ENCODE results near the gene KRT12.

Gene KRT12

DNA sequence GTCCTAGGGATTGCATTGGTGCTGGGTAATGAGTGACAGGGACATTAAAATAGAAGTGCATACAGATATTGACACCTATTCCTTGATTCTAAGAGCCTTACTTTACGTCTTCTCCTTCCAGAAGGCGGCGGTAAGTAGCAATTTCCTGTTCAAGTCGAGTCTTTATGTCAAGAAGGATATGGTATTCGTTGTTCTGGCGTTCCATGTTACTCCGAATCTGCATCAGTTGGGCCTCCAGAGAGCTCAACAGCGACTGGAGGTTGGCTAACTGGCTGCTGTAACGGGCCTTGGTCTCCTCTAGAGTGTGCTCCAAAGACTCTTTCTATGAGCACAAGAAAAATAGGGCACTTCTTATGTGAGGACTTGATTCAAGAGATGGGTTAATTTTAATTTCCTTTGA, 11.0 kb upstream of the KRT12 start:
- ChIA-PET POLR2A (no interaction called here), CTCF (interaction anchor here (1.2 kb wide), 1 partner anchor 22 kb away, joined by 3 read pairs; no protein-coding TSS in a partner anchor)
- no peak for TF ChIP-seq CTCF (IDR thresholded peaks at IDR 0.05; ENCODE audit: control extremely low read depth, extremely low read depth, low read depth, missing control alignments)
- DNase-seq (ENCODE audit: extremely low spot score), result no peak

DNA sequence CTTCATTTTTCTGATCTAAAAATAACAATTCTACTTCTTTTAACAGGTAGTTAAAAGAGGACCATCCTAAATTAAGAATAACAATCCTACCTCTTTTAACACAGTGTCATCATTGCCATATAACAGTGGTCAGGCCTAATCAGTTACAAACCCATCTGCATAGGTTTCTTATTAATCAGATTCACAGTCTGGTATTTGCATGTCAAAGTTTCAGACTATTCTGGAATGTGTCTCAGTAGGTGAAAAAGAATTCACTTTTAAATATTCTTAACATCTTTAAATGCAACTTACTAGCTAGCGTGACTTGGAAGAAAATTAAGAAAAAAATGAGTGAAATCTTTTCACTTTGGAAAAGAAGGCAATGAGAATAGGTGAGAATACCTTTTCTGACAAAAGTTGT, 6.8 kb upstream of the KRT12 start:
- TF ChIP-seq CTCF (IDR thresholded peaks at IDR 0.05; ENCODE audit: control extremely low read depth, extremely low read depth, low read depth, missing control alignments), result no peak
- no peak for DNase-seq (ENCODE audit: extremely low spot score)
- CTCF ChIA-PET, result interaction anchor here (1.0 to 1.6 kb wide), 2 partner anchors 14 to 22 kb away, joined by 3 read pairs; no protein-coding TSS in a partner anchor
- POLR2A ChIA-PET, result no interaction called here

- CTCF ChIA-PET, result interaction anchor here (1.0 kb wide), 1 partner anchor 22 kb away, joined by 3 read pairs; no protein-coding TSS in a partner anchor
- DNase-seq (ENCODE audit: extremely low spot score), result no peak
- no peak for TF ChIP-seq CTCF (IDR thresholded peaks at IDR 0.05; ENCODE audit: control extremely low read depth, extremely low read depth, low read depth, missing control alignments)
- POLR2A ChIA-PET, result no interaction called here
Observed at GRCh38 chr17:40873255-40873654, 6.2 kb upstream of the KRT12 start.

DNA sequence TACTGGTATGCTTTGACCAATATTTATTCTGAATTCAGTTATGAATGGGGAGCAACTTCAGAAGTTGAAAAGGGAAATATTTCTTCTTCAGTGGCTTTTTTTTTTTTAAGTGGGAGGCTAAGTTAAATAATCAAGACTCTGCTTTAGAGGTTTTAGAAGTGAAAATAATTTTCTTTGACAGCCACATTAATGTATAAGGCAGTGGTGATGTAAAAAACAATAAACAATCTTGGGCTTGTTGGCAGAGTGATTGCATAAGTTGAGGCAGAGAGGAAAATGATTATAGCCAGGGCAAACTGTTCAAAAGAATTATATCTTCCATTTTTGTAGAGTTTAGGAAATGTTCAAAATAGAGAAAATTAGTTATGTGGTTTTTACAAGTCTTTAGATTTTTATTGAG, 5.4 kb upstream of the KRT12 start:
- no peak for TF ChIP-seq CTCF (IDR thresholded peaks at IDR 0.05; ENCODE audit: control extremely low read depth, extremely low read depth, low read depth, missing control alignments)
- DNase-seq (ENCODE audit: extremely low spot score), result no peak
- ChIA-PET CTCF (interaction anchor here (1.5 kb wide), 1 partner anchor 12 kb away, joined by 3 read pairs; no protein-coding TSS in a partner anchor), POLR2A (no interaction called here)

GRCh38 chr17:40871316-40871715, 4.3 kb upstream of the KRT12 start:
- CTCF ChIA-PET, result interaction anchor here (0.9 to 2.0 kb wide), 5 partner anchors 11 to 677 kb away, joined by 3 to 6 read pairs (median 3); no protein-coding TSS in a partner anchor
- DNase-seq (ENCODE audit: extremely low spot score), result no peak
- POLR2A ChIA-PET, result no interaction called here
- TF ChIP-seq CTCF (IDR thresholded peaks at IDR 0.05; ENCODE audit: control extremely low read depth, extremely low read depth, low read depth, missing control alignments), result no peak

DNA sequence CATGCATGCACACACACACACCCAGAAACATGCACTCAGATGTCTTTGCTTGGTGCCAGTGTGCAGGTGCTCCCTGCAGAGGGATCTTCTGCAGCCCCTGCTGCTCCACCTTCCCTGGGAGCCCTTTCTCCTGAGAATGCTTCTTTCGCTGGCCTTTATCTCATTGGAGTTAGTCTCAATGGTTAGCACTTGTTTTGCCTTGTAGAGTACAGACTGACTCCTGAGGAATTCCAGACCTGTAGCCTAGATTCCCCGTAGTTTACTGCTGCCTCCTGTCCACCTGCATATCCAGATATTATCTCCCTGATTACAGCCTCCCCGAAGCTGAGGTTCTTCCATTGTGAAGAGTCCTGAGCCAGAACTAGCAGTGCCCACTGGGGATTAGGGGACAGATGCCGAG, 3.1 kb upstream of the KRT12 start:
- no peak for DNase-seq (ENCODE audit: extremely low spot score)
- CTCF ChIA-PET, result interaction anchor here (1.7 to 2.0 kb wide), 2 partner anchors 14 to 679 kb away, joined by 5 to 6 read pairs; no protein-coding TSS in a partner anchor
- no peak for TF ChIP-seq CTCF (IDR thresholded peaks at IDR 0.05; ENCODE audit: control extremely low read depth, extremely low read depth, low read depth, missing control alignments)

More for the DNA sequence above, 3.1 kb upstream of the KRT12 start:
- POLR2A ChIA-PET, result no interaction called here

Data from GM10248 (cell line).